GM21737 (cell line): ENCODE results near the gene PPP1R14C.
"Not testable (repeated sequence)": the region's sequence is repeated elsewhere in the genome, so short reads cannot be mapped to it uniquely, and the experiment has no call there.

Source experiments
- ATAC-seq: cut with Tn5 transposase; IDR thresholded peaks from one replicate; pipeline ENCODE4 v1.9.1; 2021; ENCODE audit warnings: mild to moderate bottlenecking, moderate library complexity; ENCODE audit not compliant: unreplicated experiment

Gene PPP1R14C

GRCh38 chr6:150165020-150165702, 22.3 kb downstream of the PPP1R14C start:
- ATAC-seq: no peak

- no peak for ATAC-seq
These were observed 24.6 kb downstream of the PPP1R14C start for GRCh38 chr6:150167479-150167873.

GRCh38 chr6:150169181-150169580, 26.3 kb downstream of the PPP1R14C start:
- no peak for ATAC-seq

- no peak for ATAC-seq
These were observed 26.8 kb downstream of the PPP1R14C start for GRCh38 chr6:150169609-150170008.

- ATAC-seq: no peak
These were observed 30.1 kb downstream of the PPP1R14C start for GRCh38 chr6:150172929-150173328.

- ATAC-seq: no peak
These were observed 32.8 kb downstream of the PPP1R14C start for GRCh38 chr6:150175586-150176151.

GRCh38 chr6:150176152-150176551, 33.3 kb downstream of the PPP1R14C start:
- no peak for ATAC-seq

- no peak for ATAC-seq
These were observed 33.8 kb downstream of the PPP1R14C start for GRCh38 chr6:150176659-150177058.

GRCh38 chr6:150177259-150177951, 34.6 kb downstream of the PPP1R14C start:
- no peak for ATAC-seq

GRCh38 chr6:150177952-150178520, 35.2 kb downstream of the PPP1R14C start:
- ATAC-seq: no peak

GRCh38 chr6:150179030-150179429, 36.2 kb downstream of the PPP1R14C start:
- ATAC-seq: no peak

GRCh38 chr6:150179907-150180424, 37.1 kb downstream of the PPP1R14C start:
- ATAC-seq: not testable (repeated sequence)

GRCh38 chr6:150180517-150180916, 37.7 kb downstream of the PPP1R14C start:
- no peak for ATAC-seq

GRCh38 chr6:150182460-150183078, 39.7 kb downstream of the PPP1R14C start:
- ATAC-seq: no peak

- ATAC-seq: no peak
These were observed 40.3 kb downstream of the PPP1R14C start for GRCh38 chr6:150183105-150183504.

- no peak for ATAC-seq
These were observed 41.1 kb downstream of the PPP1R14C start for GRCh38 chr6:150183966-150184365.

- no peak for ATAC-seq
These were observed 42.2 kb downstream of the PPP1R14C start for GRCh38 chr6:150184850-150185731.

GRCh38 chr6:150185732-150186117, 42.9 kb downstream of the PPP1R14C start:
- ATAC-seq: no peak

- no peak for ATAC-seq
These were observed 43.5 kb downstream of the PPP1R14C start for GRCh38 chr6:150186129-150186898.
